EL (cell line): ENCODE data around the gene TM4SF1.
A peak's percentile ranks its signal among the peaks of the same experiment; 100 is the strongest.
"Not testable (repeated sequence)": the region's sequence is repeated elsewhere in the genome, so short reads cannot be mapped to it uniquely, and the experiment has no call there.

Source experiments
- DNase-seq: peaks from one replicate; pipeline ENCODE4 v3.0.0-alpha.2; 2016

Gene TM4SF1

DNA sequence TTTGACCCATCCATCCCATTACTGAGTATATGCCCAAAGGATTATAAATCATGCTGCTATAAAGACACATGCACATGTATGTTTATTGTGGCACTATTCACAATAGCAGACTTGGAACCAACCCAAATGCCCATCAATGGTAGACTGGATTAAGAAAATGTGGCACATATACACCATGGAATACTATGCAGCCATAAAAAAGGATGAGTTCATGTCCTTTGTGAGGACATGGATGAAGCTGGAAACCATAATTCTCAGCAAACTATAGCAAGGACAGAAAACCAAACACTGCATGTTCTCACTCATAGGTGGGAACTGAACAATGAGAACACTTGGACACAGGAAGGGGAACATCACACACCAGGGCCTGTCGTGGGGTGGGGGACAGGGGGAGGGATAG lies 40.0 kb downstream of the TM4SF1 start:
- DNase-seq: not testable (repeated sequence)

DNA sequence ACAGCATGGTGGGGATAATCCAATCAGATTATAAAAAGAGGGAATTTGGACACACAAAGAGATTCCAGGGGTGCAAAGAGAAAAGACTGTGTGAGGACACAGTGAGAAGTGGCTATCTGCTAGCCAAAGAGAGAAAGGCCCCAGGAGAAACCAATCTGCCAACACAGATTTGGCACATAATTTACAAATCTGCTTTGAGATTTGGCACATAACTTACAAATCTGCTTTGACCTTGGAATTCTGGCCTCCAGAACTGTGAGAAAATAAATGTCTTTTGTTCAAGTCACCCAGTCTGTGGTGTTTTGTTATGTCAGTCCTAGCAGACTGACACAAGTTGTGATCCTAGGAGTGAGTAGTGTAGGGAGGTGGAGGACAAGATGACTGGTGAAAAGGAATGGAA lies 40.5 kb downstream of the TM4SF1 start:
- DNase-seq: no peak

DNA sequence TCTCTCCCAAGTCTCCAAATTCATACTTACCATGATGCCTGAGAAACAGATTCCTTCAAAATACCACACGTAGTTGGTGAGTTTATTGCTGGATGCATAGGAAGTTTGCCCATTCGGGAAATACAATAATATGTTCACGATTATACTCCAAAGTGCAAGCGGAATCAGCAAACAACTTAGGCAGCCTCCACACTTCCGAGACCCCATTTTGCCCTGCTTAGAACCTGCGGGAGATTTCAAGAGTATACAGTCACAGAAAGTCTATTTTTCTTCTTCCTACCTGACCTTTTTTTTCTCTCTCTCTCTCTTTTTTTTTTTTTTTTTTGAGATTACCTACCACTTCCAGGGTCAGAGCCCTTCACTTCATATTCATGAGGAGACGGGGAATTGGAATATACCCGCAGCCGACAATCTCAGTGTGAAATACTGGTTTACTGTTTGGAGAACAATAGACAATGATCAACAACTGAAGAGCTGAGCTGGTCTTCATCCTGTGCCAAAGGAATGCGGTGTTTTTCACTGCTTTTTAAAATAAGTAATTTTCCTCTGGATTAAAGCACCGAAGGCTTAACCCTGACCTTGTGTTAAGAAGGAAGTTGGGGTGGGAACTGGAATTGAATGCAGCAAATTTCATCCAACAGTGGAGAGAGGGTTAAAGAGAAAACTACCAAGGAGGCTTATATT lies 44.1 kb downstream of the TM4SF1 start, which contains the start of gene TM4SF18:
TSS of gene TM4SF18 (minus strand) at position 461 of the 684 bp plus-strand sequence. CDS start at position 207, 254 bp downstream.
- no peak for DNase-seq

DNA sequence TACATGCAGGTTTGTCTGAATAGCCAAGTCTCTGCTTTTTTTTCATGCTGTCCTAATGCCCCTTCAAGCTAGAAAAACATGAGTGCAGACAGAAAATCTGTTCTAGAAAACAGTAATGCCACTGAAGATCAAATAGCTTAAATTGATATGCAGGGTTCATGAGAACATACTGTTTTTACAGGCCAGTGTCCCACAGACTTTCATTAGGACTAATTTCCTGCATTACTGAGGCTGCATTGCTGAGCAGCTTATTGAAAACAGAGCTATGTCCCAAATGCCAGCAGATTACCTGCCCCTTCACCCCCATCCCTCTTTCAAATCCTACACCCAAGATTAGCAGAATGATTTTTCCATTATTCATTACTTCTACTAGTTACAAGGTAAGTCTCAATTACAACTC lies 44.7 kb downstream of the TM4SF1 start:
- no peak for DNase-seq

DNA sequence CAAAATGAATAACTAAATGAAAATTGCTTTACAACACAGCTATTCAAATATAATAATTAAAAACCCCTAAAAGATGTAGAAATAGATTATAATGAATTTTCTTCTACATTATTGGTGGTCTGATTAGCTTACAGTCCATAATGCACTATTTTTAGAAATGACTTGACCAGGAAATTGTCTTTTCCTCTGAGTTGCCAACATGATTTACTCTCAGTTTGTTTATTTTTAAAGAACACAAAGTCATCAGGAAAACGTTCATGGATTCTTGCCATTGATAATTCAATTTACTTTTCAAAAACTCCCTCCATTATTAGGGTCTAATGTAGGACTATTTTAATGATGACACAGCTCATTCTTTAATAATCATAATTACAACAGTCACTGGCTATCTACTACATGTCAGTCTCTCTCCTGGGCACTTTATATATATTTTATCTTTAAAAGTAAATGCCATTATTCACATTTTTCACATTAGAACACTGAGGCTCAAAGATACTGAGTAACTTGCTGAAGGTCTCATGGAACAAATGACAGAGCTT lies 45.2 kb downstream of the TM4SF1 start:
- DNase-seq: no peak

DNA sequence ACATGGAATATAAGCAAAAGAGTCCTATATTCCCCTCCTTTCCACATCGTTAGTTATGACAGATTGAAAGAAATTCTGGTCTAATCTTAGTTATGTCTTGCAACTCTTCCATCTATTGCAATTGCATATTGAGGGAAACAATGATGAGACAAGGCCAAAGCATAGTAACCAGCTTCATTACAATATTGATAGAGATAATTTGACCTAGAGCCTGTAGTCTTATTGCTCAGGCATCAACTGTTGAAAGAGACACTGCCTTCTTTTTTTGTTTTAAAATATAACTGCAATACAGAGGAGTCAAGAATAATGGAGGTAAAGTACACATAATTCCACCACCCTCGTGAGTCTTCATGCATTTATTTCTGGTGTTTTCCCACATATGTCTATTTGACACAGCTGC lies 46.1 kb downstream of the TM4SF1 start:
- DNase-seq: no peak

DNA sequence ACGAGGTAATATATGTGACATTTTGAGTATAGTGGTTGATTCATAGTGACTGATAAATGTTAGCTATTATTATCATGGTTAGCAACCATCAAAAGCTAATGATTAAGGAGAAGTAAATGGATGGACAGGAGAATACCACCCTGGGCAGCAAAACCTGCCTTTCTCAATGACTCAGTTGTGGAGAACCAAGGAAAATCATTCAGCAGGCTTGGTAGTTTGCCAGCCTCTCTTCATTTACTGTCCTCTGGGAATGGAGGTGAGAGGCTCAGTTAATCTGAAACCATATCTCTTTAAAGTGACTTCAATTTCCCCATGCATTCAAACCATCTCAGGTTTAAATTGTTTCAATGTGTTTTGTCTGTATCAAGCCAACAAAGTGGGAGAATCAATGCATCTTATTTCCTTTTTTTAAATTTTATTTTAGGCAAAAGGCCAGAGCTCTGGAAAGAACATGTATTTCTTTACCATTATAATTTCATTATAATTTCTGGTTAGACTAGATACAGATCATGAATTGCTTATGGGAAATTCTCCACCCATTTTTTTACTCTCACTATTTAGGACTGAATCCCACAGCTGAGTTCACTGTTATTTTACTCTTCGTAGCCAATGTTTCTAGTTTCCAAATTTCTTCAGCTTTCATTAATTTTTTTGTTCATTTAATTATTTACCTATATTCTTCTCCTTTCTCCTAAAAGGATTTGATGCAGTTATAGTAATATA lies 46.7 kb downstream of the TM4SF1 start:
- peak; percentile 47 for DNase-seq

DNA sequence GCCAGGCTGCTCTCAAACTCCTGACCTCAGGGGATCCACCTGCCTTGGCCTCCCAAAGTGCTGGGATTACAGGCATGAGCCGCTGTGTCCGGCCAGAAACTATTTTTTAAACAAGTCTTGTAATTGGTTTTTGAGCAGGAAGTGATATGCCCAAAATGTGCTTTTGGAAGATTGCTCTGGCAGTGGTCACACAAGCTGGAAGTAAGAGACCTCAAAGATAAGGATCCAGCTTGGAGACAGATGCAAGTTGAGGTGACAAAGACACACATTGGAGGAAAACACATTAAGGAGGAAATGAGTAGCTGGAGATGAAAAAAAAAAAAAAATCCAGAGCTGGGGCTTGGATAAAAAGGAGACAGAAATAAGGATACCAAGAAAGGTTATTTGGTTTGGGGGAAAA lies 50.3 kb downstream of the TM4SF1 start:
- DNase-seq: no peak

DNA sequence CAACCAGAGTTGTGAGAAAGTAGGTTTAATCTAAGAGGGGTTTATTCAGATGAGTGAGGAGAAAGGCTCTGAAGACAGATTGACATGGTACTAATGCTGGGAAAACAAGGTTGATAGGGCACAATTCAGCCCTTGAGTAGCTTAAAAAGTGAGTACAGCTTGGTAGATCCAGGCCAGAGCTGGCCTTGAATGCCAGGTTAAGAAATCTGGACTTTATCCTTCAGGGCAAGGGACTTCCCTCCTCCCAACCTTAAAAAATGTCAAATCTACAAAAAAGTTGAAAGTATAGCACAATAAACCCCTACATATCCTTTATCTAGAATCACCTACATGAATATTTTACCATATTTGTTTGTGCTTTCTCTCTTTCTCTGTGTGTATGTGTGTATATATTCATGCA lies 51.9 kb downstream of the TM4SF1 start:
- no peak for DNase-seq

DNA sequence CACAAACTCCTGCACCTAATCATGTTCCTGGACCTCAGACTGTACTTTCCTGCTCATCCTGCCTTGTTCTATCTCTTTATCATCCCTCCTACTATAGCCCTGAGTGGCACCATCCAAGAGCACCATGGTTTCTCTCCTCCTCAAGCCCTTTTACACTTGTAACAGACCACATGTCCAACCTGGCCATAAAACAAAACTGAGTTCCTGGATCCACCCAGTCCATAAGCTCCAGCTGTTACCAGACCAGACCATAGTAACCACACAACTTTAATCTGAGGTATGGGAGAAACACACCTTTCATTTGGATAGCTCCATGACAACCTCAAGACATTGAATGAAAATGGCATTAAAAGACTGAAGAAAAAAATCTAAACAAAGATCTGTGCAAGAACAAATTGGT lies 53.1 kb downstream of the TM4SF1 start:
- DNase-seq: no peak

DNA sequence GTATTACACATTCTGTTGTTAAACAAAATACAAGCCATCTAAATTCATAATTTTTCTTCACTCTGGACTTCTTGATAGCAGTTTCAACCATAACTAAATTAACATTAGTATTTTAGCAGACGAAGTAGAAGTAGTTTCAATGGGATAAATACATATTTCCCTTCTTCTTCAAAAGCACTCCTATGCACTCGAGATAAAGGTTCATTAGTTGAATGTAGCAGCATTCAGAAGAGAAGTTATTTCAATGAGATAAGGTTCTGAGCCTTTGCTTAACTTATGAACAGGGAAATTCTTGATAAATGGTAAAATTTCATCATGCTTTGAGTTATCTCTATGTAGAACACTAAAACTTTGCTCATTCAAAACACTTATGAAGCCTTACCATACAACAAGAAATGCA lies 55.8 kb downstream of the TM4SF1 start:
- DNase-seq: no peak

DNA sequence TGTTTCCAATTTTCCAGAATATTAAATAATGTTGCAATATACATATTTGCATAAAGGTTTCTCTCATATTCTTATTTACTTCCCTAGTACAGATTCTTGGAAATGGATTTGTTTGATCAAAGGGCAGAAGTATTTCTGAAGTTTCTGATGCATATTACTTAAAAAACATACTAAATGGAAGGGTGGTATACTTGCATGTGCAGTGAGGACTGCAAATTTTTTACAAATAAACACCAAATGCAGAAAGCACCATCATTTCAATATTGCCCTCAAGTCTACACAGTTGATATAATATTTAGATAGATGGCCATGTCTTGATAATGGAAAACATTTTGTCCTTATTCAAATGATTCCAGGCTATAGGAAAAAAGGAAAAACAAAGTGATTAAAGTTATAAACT lies 56.3 kb downstream of the TM4SF1 start:
- no peak for DNase-seq

DNA sequence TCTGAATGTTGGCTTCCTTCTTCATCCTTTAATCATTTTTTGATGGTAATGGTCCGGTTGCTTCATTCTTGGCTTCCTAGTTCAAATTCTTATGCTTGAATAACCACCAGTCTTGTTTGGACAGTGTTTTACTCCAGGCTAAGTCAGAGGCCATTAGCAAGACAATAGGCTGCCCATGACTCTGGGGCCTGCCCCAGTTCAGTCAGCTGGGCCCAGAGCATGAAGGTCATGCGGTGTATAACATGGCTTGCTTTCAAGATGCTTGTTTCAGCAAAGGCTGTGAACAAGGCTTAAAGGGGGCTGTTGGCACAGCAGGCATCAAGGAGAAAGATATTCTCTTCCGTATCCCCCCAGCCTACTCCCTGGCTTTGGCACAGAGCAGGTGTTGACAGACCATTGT lies 57.7 kb downstream of the TM4SF1 start:
- no peak for DNase-seq
